K562 (cell line): ENCODE results near the gene SLCO3A1. TPM values are rescaled to one million over a fixed set of nuclear protein-coding genes. Genes with fewer than 3 reads are reported as not detected.

Source experiments
- ATAC-seq: fragments of 200-7000 bp; cut with Tn5 transposase; 3 replicates; pipeline ENCODE4 v1.9.1; 2020; ENCODE audit warnings: moderate library complexity
- BruUV-seq: library from RNA; stranded (reverse); fragments of 400-500 nt; replicated peaks from 2 replicates; lab custom pipeline; 2021; lab: Mats Ljungman, UMichigan
- CTCF ChIA-PET: fragments of 300-600 bp; formaldehyde crosslinking; extraction: SDS; loops from one replicate; lab custom pipeline; 2021; ENCODE audit warnings: low intra/inter-chr PET ratio; lab: Yijun Ruan, JAX
- POLR2A ChIA-PET: fragments of 300-600, 350-650 bp; sonication (Branson Sonifier 250); formaldehyde crosslinking; extraction: SDS; loops from one replicate; lab custom pipeline; 2021; ENCODE audit warnings: antibody characterized with exemption, inconsistent platforms; lab: Yijun Ruan, JAX
- DNase-seq, 4 experiments: peaks; one replicate each; pipeline versions ENCODE4 v3.0.0 to v3.0.0-alpha.2; 2011 to 2018; ENCODE audit warnings: low spot score in 3 of 4, mixed read lengths in 3 of 4; ENCODE audit errors: extremely low read depth in 1 of 4
- FAIRE-seq: peaks from 2 replicates; lab custom pipeline; 2011; peaks lifted over from hg19 to GRCh38; lab: Jason Lieb, UNC
- H2AFZ ChIP-seq: 2 replicates; pipeline ENCODE4 v1.6.0; 2011; ENCODE audit warnings: low read depth, low read length, control low read depth, inconsistent platforms
- H3K27ac ChIP-seq: fragments of 200-600 bp; 3 replicates; pipeline ENCODE4 v1.8.0; 2011; ENCODE audit warnings: low read depth, mild to moderate bottlenecking, control low read depth, inconsistent platforms, low read length, moderate library complexity, mixed read lengths; ENCODE audit errors: extremely low read depth
- H3K27me3 ChIP-seq, 2 experiments: fragments of 300-600 bp in 1 of 2; 2 replicates in 1 of 2; 3 replicates in 1 of 2; pipeline versions ENCODE4 v1.6.0 to v1.8.0; 2011; ENCODE audit warnings: inconsistent platforms in 2 of 2, low read length in 2 of 2, mild to moderate bottlenecking in 1 of 2, mixed read lengths in 1 of 2, moderate library complexity in 1 of 2; ENCODE audit not compliant: control insufficient read depth in 2 of 2, insufficient read depth in 2 of 2
- H3K36me3 ChIP-seq: fragments of 300-600 bp; 3 replicates; pipeline ENCODE4 v1.8.0; 2011; ENCODE audit warnings: mild to moderate bottlenecking, low read length, inconsistent platforms; ENCODE audit not compliant: control insufficient read depth, insufficient read depth
- H3K4me1 ChIP-seq, 2 experiments: fragments of 200-600 bp in 1 of 2; replicated peaks in 1 of 2; 2 replicates in 1 of 2; 3 replicates in 1 of 2; pipeline versions ENCODE4 v1.5.1 to v1.8.0; 2011; ENCODE audit warnings: inconsistent platforms in 2 of 2, low read length in 2 of 2, mild to moderate bottlenecking in 1 of 2, mixed read lengths in 1 of 2, moderate library complexity in 1 of 2; ENCODE audit not compliant: control insufficient read depth in 2 of 2, insufficient read depth in 2 of 2
- H3K4me2 ChIP-seq: 2 replicates; pipeline ENCODE4 v1.6.1; 2011; ENCODE audit warnings: low read length, control low read depth, inconsistent platforms, mixed read lengths; ENCODE audit not compliant: insufficient read depth
- H3K4me3 ChIP-seq: fragments of 200-600 bp; sonication (generic), shearing (Covaris generic); 2 replicates; pipeline ENCODE4 v1.5.1; 2016; ENCODE audit warnings: control low read depth, inconsistent platforms
- H3K79me2 ChIP-seq: fragments of 200-600 bp; 3 replicates; pipeline ENCODE4 v1.8.0; 2011; ENCODE audit warnings: low read length, inconsistent platforms; ENCODE audit not compliant: control insufficient read depth, insufficient read depth
- H3K9ac ChIP-seq, 2 experiments: 2 replicates each; pipeline versions ENCODE4 v1.6.0 to v1.6.1; 2011; ENCODE audit warnings: low read depth in 2 of 2, low read length in 2 of 2, control low read depth in 1 of 2, inconsistent platforms in 1 of 2, mild to moderate bottlenecking in 1 of 2, mixed read lengths in 1 of 2; ENCODE audit not compliant: insufficient read depth in 1 of 2
- H3K9me1 ChIP-seq: one replicate; pipeline ENCODE4 v1.6.0; 2011; ENCODE audit warnings: inconsistent platforms, mild to moderate bottlenecking, low read length, moderate library complexity; ENCODE audit not compliant: control insufficient read depth, insufficient read depth
- H3K9me3 ChIP-seq: replicated peaks from 2 replicates; pipeline ENCODE4 v1.5.1; 2011; ENCODE audit warnings: low read depth, low read length, inconsistent platforms; ENCODE audit not compliant: control insufficient read depth, insufficient read depth
- H4K20me1 ChIP-seq: replicated peaks from 2 replicates; pipeline ENCODE4 v1.6.1; 2011; ENCODE audit warnings: low read length, inconsistent platforms, mixed read lengths; ENCODE audit not compliant: control insufficient read depth, insufficient read depth
- ARID2 ChIP-seq: fragments of 450-650 bp; IDR thresholded peaks from 2 replicates; pipeline ENCODE4 v1.6.1; 2017; ENCODE audit warnings: antibody characterized with exemption, mild to moderate bottlenecking
- C11orf30 ChIP-seq: fragments of 450-650 bp; IDR thresholded peaks from 2 replicates; pipeline ENCODE4 v1.6.1; 2016; ENCODE audit warnings: low read depth, mild to moderate bottlenecking
- DIDO1 ChIP-seq: fragments of 450-650 bp; IDR thresholded peaks from 2 replicates; pipeline ENCODE4 v1.6.1; 2016; ENCODE audit warnings: low read depth, missing biosample characterization, missing genetic modification characterization
- HMG20B ChIP-seq: fragments of 250-450 bp; sonication (Bioruptor Pico); IDR thresholded peaks from 2 replicates; pipeline ENCODE4 v1.5.0; 2021; ENCODE audit warnings: mild to moderate bottlenecking
- HNRNPLL ChIP-seq: fragments of 200-400 bp; formaldehyde crosslinking; IDR thresholded peaks from 2 replicates; pipeline ENCODE4 v1.6.1; 2017; ENCODE audit warnings: low read length, low read depth, mild to moderate bottlenecking; ENCODE audit not compliant: poor library complexity, severe bottlenecking
- NCOA6 ChIP-seq: fragments of 450-650 bp; IDR thresholded peaks from 2 replicates; pipeline ENCODE4 v1.6.1; 2017; ENCODE audit warnings: mild to moderate bottlenecking
- PTBP1 ChIP-seq: fragments of 200-400 bp; formaldehyde crosslinking; IDR thresholded peaks from 2 replicates; pipeline ENCODE4 v1.6.1; 2017; ENCODE audit warnings: low read depth, low read length
- SREBF2 ChIP-seq: sonication (generic); formaldehyde crosslinking; IDR thresholded peaks from 2 replicates; pipeline ENCODE4 v1.4.0; 2020; ENCODE audit warnings: mild to moderate bottlenecking, missing genetic modification reagents
- ZNF316 ChIP-seq: fragments of 450-650 bp; IDR thresholded peaks from 2 replicates; pipeline ENCODE4 v1.6.1; 2016
- ZNF507 ChIP-seq: conservative IDR thresholded peaks from 2 replicates; pipeline ENCODE4 v1.6.1; 2017; ENCODE audit warnings: missing genetic modification characterization, missing compliant biosample characterization
- WGBS: fragments of 100-300 bp; shearing (Covaris generic); methylation state at CpG from one replicate; pipeline ENCODE4 v1.1.6; 2016; ENCODE audit warnings: low coverage, mixed read lengths; ENCODE audit not compliant: insufficient coverage; ENCODE audit errors: missing lambda C conversion rate; 5-methylcytosine and 5-hydroxymethylcytosine counted together
- in situ Hi-C: fragments of 300-500 bp; cut with MboI; formaldehyde crosslinking; loops from 4 replicates; pipeline ENCODE4 v1.15.0; 2018; ENCODE audit warnings: inconsistent platforms, mixed read lengths
- intact Hi-C: fragments of 100-400 bp; cut with micrococcal nuclease; formaldehyde crosslinking; loops from 2 replicates; pipeline ENCODE4 v1.14.2; 2022
- polyA plus RNA-seq, 8 experiments: library from polyadenylated mRNA; depleted of rRNA in 4 of 8; stranded (reverse) in 5 of 8; unstranded in 3 of 8; fragments of >200 nt; fragmentation: Nextera tagmentation in 2 of 8; fragmentation: Illumina TruSeq in 1 of 8; extraction: Ambion mirVana in 2 of 8; extraction: Trizol in 1 of 8; gene quantifications; 2 replicates each; pipeline versions ENCODE4 v1.2.1 to v1.2.3, GENCODE V29; 2011 to 2014; ENCODE audit warnings: inconsistent platforms in 1 of 8, missing spikeins in 1 of 8
- total RNA-seq, 7 experiments: library from RNA; depleted of rRNA in 6 of 7; stranded (reverse); fragments of >200 nt in 6 of 7; fragmentation: Illumina TruSeq in 2 of 7; extraction: Trizol in 2 of 7; gene quantifications; 2 replicates each; pipeline versions ENCODE4 v1.2.1 to v1.2.3, GENCODE V29; 2011 to 2021; ENCODE audit warnings: low replicate concordance in 1 of 7
- TF ChIP-seq, protein P1 (sequence below): fragments of 250-450 bp; sonication (Bioruptor Pico); IDR thresholded peaks from 2 replicates; pipeline ENCODE4 v1.4.0; 2020
- TF ChIP-seq, protein P2 (sequence below): fragments of 250-450 bp; sonication (Bioruptor Pico); IDR thresholded peaks from 2 replicates; pipeline ENCODE4 v1.4.0; 2020

Gene SLCO3A1
- total and polyA plus RNA-seq, 9 of the 15 experiments (the other 6 are each of a cell fraction or from before 2014, with no cell fraction given), result 0.01 to 0.84 (median 0.06) TPM; not detected in 3

DNA sequence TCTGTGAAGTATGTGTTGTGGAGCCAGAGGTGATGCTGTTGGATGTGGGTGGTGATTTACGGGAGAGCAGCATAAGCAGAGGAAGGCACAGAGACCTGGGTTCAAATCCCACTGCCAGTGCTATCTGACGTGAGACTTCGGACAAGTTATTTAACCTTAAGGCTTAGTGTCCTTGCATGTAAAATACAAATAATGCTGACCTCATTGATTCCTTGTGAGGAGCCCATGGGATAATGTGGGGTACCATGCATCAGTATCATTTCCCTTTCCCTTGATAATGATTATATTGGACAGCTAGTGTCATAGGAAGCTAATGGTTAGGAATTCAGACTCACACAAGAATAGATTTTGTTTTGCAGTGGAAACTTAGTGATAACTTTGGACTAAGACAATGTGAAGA is 141.6 kb downstream of the SLCO3A1 start:
- TF ChIP-seq HMG20B (no peak), HNRNPLL (no peak), ARID2 (no peak), DIDO1 (tag) (no peak), PTBP1 (no peak), C11orf30 (0 out of 2 replicates have a peak, but pooled peaks have one; percentile 7), NCOA6 (no peak), ZNF316 (peak; percentile 35; the same call in 1 of the 2 replicates), ZNF507 (tag) (no peak), SREBF2 (CRISPR knock-in tag) (no peak)
- TF ChIP-seq, protein P1, sequence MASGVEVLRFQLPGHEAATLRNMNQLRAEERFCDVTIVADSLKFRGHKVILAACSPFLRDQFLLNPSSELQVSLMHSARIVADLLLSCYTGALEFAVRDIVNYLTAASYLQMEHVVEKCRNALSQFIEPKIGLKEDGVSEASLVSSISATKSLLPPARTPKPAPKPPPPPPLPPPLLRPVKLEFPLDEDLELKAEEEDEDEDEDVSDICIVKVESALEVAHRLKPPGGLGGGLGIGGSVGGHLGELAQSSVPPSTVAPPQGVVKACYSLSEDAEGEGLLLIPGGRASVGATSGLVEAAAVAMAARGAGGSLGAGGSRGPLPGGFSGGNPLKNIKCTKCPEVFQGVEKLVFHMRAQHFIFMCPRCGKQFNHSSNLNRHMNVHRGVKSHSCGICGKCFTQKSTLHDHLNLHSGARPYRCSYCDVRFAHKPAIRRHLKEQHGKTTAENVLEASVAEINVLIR (CRISPR knock-in tag), result no peak
- TF ChIP-seq, protein P2, sequence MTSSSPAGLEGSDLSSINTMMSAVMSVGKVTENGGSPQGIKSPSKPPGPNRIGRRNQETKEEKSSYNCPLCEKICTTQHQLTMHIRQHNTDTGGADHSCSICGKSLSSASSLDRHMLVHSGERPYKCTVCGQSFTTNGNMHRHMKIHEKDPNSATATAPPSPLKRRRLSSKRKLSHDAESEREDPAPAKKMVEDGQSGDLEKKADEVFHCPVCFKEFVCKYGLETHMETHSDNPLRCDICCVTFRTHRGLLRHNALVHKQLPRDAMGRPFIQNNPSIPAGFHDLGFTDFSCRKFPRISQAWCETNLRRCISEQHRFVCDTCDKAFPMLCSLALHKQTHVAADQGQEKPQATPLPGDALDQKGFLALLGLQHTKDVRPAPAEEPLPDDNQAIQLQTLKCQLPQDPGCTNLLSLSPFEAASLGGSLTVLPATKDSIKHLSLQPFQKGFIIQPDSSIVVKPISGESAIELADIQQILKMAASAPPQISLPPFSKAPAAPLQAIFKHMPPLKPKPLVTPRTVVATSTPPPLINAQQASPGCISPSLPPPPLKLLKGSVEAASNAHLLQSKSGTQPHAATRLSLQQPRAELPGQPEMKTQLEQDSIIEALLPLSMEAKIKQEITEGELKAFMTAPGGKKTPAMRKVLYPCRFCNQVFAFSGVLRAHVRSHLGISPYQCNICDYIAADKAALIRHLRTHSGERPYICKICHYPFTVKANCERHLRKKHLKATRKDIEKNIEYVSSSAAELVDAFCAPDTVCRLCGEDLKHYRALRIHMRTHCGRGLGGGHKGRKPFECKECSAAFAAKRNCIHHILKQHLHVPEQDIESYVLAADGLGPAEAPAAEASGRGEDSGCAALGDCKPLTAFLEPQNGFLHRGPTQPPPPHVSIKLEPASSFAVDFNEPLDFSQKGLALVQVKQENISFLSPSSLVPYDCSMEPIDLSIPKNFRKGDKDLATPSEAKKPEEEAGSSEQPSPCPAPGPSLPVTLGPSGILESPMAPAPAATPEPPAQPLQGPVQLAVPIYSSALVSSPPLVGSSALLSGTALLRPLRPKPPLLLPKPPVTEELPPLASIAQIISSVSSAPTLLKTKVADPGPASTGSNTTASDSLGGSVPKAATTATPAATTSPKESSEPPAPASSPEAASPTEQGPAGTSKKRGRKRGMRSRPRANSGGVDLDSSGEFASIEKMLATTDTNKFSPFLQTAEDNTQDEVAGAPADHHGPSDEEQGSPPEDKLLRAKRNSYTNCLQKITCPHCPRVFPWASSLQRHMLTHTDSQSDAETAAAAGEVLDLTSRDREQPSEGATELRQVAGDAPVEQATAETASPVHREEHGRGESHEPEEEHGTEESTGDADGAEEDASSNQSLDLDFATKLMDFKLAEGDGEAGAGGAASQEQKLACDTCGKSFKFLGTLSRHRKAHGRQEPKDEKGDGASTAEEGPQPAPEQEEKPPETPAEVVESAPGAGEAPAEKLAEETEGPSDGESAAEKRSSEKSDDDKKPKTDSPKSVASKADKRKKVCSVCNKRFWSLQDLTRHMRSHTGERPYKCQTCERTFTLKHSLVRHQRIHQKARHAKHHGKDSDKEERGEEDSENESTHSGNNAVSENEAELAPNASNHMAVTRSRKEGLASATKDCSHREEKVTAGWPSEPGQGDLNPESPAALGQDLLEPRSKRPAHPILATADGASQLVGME (CRISPR knock-in tag), result no peak
- Histone ChIP-seq H3K4me3 (no peak overlapping the region), H3K9me3 (no peaks in the 10 kb centered on the region), H3K27me3 (0 out of 5 replicates have a peak, but pooled peaks cover 0 to 4% of the 10 kb centered on the region in 2 experiments), H3K4me1 (no peaks in the 10 kb centered on the region), H2AFZ (no peak overlapping the region), H3K4me2 (no peak overlapping the region), H3K27ac (no peak overlapping the region), H3K9me1 (no peaks in the 10 kb centered on the region), H3K36me3 (no peaks in the 10 kb centered on the region), H3K79me2 (no peaks in the 10 kb centered on the region), H3K9ac (no peak overlapping the region), H4K20me1 (0 out of 2 replicates have a peak, but pooled peaks cover 2% of the 10 kb centered on the region)
- POLR2A ChIA-PET, result interaction anchor here (0.6 kb wide), 1 partner anchor 472 kb away, joined by 3 read pairs; no protein-coding TSS in a partner anchor
- intact Hi-C loops, result no loop called here
- in situ Hi-C loops, result no loop called here
- 0% methylated on average over 3 of the region's 3 CpGs for WGBS
- FAIRE-seq (no peak), DNase-seq (no peak), ATAC-seq (no peak)
- CTCF ChIA-PET, result no interaction called here
- BruUV-seq, result no TSS peak
